Stimulated activated CD4-positive, alpha-beta T cell treated with anti-CD3 and anti-CD28 coated beads, Interleukin-1b, Interleukin-23, amount 100 ng/mL, for 1 hour (primary cell): ENCODE results near the gene TFEB.

Source experiments
- DNase-seq, 2 donors: peaks; one replicate each; pipeline ENCODE4 v3.0.0-alpha.2; 2020; ENCODE audit warnings: low read depth in 2 of 2

The TFEB gene

GRCh38 chr6:41675992-41676391 lies 59.4 kb downstream of the TFEB start:
- no peak for DNase-seq

GRCh38 chr6:41675176-41675775 lies 60.1 kb downstream of the TFEB start:
- no peak for DNase-seq

- no peak for DNase-seq
Measured at GRCh38 chr6:41674231-41675000, 61.0 kb downstream of the TFEB start.

GRCh38 chr6:41673704-41674000 lies 61.8 kb downstream of the TFEB start:
- DNase-seq = no peak

DNA sequence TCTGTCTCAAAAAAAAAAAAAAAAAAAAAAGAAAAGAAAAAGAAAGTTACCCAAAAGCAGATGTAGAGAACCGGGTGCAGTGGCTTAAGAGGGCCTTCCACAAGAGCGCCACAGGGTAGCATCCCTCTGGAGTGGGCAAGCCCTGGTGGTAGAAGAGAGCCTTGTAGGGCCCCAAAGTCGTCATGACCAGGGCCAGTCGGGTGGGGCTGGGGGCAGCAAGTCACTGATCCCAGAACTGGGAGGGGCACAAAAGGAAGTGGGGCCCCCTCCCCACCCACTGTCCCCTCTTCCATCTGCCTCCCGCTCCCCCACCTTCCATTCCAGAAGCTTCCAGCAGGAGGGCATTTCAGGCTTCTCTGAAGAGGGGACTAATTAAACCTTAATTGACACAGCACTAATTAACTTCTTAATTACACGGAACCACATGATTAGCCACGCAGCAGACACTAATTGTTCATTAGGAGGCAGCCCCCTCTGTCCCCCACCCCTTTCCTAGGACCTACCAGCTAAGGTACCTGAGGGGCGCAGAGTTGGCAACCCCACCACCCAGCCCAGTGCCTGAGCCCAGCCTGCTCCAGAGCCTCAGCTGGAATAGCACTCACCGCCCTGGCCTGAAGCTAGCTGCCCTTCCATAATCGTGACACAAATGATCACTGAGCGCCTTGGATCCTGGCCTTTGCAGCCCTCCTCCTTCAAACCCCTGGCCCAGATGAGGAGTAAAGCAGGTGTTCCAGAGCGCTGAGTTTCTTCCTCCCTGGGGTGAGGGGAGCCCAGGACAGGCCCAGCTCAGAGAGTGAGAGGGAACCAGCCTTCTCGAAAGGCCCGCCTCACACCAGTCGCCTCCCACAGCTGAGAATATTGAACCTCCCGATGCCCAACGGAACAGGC lies 62.3 kb downstream of the TFEB start:
- DNase-seq = no peak

- DNase-seq = no peak
Measured at GRCh38 chr6:41672016-41672415, 63.4 kb downstream of the TFEB start.

DNA sequence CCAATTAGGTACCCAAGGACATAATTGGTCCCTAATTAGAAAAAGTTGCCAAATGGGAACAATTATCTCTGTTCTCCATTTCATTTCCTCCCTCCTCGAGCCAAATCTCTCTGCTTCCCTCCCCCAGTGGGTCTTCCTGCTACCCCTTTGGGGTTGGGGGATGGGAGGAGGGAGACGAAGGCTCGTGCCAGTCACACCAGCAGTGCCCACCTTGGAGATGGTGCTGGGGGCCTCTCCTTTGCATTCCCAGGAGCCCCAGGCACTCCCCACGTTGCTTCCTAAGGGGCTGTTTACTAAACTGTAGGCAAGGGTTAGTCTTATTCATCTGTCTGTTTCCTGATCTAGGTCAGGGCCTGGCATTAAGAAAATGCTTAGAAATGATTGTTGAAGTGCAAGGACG lies 64.0 kb downstream of the TFEB start:
- no peak for DNase-seq

DNA sequence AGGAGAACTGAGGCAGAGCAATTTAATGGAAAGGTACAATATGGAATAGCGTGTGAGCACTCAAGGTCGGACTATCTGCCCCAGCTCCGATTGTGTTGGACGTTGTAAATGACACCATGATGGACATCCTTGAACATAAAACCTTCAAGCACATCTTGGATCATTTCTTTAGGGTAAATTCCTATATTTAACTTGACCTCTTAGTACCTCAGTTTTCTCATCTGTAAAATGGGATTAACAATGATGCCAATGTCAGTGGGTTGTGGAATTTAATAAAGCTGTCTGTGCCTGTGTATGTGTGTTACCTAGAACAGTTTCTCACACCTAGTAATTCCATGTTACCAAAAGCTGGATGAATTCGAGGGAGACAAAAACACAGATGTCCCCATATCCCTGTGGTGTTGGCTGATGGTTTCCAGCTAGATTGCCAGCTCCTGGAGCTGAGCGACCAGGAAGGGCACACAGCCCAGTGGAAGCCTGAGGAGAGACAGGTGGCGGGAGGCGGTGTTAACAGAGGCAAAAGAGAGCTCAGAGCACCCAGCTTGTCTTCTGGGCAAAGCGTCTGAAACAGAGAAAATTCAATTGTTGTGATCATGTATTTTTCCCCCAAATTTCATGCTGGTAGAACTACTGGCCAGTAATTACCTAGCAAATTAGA lies 64.6 kb downstream of the TFEB start:
- DNase-seq = no peak

- no peak for DNase-seq
Measured at GRCh38 chr6:41668968-41669367, 66.4 kb downstream of the TFEB start.

GRCh38 chr6:41667195-41667594 lies 68.2 kb downstream of the TFEB start:
- no peak for DNase-seq

GRCh38 chr6:41664271-41664670 lies 71.1 kb downstream of the TFEB start:
- DNase-seq = no peak

DNA sequence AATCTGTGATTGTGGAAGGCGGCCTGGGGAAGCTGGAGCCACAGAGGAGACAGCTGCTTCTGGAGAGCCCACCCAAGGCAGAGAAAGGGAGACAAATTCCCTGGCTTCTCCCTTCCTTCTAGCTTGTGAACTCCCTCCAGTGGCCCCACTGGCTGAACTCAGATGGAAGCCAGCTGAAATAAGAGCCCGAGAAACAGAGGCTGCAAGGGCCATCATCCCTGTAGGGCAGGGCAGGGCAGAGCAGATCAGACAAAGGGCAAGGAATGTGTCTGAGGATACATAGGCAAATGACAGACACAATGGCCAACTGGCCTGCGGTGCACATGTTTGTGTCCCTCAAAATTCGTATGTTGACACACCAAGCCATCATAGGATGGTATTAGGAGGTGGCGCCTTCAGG lies 71.8 kb downstream of the TFEB start:
- no peak for DNase-seq

GRCh38 chr6:41659935-41660334 lies 75.5 kb downstream of the TFEB start:
- no peak for DNase-seq

DNA sequence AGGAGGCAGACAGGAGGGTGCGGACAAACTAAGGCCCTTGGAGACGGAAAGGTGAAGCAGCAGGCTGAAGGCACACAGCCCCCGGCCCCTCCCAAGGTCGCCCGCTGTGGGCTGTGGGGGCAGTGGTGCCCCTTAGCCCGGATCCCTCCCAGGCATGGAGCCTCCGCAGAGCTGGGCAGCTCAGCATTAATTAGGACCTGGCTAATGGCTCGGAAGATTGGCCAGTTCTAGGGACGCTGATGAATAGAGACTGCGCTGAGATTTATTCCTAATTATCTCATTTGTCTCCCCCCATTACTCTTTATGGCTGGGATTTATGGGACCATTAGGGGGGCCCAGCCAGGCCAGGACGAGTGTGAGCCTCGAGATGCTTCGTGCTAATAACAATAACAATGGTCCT lies 76.8 kb downstream of the TFEB start:
- DNase-seq = no peak

DNA sequence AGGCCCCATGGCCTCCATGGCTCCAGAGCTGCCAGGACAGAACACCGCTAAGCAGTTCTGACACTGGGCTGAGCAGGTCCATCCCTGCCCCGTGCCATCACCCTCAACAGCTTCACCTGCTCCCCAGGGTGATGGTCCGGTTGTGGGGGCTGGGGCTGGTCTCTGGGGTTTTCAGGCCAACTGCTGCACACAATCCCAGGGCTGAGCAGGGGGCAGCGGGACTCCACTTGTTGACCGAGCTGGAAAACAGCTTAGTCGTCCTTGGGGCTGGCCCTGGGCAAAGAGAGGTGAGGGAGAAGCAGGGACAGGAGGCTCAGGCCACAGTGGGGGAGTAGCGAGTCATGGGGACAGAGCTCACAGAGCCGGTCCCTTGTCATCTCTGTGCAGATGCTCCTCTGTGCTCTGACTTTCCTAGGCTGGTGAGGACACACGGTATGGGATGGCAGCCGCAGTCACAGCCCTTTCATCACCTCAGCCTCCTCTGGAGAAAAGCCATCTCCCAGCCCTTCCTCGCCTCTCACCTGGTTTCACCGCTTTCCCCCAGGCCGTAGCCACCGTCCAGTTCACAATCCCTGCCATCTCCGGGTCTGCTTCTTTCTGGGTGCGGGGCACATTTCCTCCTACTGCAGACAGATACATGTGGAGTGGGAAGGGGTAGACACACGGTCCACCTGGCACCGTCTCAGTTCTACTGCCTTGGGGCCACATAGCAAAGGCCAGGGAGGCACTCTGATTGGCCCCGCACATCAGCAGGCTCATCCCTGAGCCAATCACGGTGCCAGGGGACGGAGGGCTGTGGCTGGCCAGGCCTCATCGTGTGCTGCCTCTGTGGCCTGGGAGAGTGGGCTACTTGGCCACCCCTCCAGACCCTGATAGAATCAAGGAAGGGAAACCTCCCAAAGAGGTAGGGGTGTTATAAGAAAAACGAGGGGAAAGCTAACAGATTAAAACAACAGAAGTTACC lies 78.0 kb downstream of the TFEB start:
- DNase-seq = no peak

DNA sequence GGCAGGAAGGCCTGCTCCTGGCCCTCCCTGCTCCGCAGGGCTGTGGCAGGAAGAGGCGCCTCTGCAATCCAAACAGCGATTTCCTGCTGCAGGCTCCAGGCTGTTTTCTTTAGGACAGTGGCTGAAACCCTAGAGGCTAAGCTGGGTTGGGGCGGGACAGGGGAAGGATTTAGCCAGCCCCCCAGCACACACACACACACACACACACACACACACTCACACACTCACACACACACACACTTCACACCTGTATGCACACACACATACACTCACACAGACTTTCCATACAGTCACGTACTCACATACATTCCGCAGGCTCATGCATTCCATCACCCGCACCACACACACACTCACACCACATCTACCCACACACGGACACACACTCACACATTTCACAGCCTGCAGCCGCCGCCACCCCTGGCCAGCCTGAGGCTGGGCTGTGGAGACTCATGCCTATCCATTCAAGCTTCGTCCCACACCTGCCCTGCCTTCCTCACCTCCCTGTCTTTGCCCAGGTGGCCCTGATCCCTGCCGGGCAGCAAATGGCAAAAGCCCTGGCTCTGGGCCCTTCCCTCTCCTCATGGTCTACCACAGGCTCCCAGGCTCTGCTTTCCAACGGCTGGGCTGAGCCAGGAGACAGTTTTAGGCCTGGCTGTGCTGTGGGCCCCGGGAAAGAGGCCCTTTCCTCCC lies 79.3 kb downstream of the TFEB start:
- no peak for DNase-seq

DNA sequence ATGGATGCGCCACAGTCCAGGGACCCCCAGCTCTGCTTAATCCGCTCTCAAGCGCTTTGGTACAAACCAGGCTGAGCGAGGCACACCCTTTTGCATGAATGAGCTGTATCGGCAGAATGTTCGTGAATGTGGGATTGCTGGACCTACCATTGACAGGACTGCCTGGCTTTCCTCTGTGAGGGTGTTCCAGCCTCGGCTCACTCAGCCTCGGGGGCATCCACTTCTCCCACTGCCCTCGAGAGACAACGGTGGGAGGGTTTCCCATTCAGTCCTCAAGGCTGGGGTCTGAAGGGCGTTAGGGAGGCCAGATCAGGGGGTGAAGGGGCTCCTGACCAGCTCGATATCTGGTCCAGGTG lies 79.8 kb downstream of the TFEB start:
- no peak for DNase-seq

DNA sequence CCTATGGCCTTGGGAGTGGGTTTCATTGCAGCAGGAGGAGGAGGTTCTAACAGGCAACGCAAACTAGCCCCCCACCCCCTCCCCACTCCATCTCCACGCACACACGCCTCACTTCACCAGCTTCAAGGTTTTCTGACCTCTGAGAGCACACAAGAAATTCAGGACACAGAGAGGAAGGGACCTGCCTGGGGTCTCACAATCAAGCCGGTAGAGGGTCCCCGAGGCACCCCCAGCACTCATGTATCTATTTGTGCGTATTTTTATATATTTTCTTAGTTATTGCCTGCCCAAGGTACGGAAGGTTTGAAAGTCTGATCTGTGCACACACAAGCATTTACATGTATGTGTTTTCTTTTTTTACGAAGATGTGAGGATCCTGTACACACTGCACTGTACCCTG lies 80.2 kb downstream of the TFEB start:
- no peak for DNase-seq

GRCh38 chr6:41654698-41655151 lies 80.7 kb downstream of the TFEB start:
- no peak for DNase-seq

- no peak for DNase-seq
Measured at GRCh38 chr6:41654151-41654697, 81.2 kb downstream of the TFEB start.
